HG03469 (cell line): ENCODE measurements around the gene HSDL2.
A peak's percentile ranks its signal among the peaks of the same experiment; 100 is the strongest.
"Not testable (repeated sequence)": the region's sequence is repeated elsewhere in the genome, so short reads cannot be mapped to it uniquely, and the experiment has no call there.

ENCODE experiments used
- ATAC-seq: cut with Tn5 transposase; IDR thresholded peaks from one replicate; pipeline ENCODE4 v1.9.1; 2021; ENCODE audit warnings: mild to moderate bottlenecking, moderate library complexity, moderate number of reproducible peaks; ENCODE audit not compliant: unreplicated experiment

HSDL2 gene

DNA sequence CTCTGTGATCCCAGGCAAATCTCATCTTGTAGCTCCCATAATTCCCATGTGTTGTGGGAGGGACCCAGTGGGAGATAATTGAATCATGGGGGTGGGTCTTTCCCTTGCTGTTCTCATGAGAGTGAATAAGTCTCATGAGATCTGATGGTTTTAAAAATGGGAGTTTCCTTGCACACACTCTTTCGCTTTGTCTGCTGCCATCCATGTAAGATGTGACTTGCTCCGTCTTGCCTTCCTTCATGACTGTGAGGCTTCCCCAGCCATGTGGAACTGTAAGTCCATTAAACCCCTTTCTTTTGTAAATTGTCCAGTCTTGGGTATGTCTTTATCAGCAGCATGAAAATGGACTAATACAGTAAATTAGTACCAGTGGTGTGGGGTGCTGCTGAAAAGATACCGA is 14.7 kb upstream of the HSDL2 start:
- not testable (repeated sequence) for ATAC-seq

DNA sequence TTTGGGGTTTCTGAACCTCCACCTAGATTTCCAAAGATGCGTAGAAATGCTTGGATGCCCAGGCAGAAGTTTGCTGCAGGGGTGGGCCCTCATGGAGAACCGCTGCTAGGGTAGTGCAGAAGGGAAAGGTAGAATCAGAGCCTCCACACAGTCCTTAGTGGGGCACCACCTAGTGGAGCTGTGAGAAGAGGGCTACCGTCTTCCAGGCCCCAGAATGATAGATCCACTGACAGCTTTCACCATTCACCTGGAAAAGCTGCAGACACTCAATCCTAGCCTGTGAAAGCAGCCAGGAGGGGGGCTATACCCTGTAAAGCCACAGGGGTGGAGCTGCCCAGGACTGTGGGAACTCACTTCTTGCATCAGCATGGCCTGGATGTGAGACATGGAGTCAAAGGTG is 13.3 kb upstream of the HSDL2 start:
- ATAC-seq: no peak

DNA sequence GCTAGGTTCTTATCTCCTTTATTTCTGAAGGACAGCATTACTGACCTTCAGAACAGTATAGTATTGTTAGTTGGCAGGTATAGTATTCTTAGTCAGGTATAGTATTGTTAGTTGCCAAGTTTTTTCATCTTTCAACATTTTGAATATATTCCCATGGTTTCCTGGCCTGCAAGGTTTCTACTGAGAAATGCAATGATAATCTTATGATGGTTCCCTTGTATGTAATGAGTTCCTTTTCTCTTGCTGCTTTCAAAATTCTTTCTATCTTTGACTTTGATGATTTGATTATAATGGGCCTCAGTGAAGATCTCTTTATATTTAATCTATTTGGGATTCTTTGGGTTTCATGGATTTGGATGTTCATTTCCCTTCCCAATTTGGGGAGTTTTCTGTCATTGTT is 12.4 kb upstream of the HSDL2 start:
- no peak for ATAC-seq

DNA sequence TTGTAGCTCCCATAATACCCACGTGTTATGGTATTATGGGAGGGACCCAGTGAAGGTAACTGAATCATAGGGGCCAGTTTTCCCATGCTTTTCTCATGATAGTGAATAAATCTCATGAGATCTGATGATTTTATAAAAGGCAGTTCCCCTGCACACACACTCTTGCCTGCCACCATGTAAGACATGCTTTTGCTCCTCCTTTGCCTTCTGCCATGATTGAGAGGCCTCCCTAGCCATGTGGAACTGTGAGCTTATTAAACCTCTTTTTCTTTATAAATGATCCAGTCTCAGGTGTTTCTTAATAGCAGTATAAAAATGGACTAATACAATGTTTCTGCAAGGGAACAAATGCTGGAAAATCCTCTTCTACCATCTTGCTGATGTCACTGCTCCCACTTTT is 10.1 kb upstream of the HSDL2 start:
- no peak for ATAC-seq

DNA sequence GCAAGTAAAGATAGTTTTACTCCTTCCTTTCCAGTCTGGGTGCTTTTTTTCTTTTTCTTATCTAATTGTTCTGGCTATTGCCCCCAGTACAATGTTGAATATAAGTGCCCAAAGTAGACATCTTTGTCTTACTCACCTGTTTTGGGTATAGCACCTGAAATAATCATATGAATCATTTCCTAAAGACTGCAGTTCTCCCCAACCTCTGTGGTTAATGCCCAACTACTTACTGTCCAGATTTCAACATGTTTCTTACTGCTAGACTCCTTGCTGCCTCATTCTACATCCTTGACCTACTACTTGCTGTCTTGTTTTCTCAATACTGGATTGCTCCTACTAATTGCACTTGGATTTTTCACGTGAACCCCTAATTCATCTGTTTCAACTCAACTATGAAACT is 8.8 kb upstream of the HSDL2 start:
- no peak for ATAC-seq

DNA sequence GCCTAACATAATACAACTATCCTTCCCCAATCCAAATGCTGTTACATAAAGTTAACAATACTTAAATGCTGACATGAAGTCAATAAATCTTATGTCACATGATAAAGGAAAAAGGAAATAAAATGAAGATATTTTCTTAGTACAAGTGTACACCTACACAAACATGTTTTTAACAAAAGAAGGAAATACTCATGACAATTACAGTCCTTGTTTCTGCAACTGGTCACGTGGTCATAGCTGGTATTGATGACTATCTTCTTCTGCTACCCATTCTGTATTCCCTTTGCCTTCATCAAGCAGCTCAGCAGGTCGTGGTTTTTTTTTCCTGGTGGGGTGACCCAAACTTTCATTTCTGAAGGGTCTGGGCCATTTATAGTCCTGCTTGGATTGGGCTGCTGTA is 6.2 kb upstream of the HSDL2 start:
- not testable (repeated sequence) for ATAC-seq

DNA sequence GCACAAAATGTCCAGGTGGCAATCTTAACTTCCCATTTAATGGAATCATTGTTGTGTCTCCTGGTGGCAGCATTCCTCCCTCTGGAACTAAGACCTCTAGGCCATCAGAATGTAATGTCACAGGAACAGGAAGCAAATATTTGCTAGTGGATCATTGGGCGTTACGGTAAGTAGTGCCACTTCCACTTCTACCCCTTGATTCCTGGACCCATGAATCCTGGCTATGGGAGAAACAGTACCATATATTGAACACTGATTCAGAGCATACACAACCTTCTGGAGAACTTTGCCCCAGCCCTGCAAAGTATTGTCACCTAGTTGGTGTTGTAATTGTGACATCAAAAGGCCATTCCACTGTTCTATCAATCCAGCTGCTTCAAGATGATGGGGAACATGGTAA is 5.7 kb upstream of the HSDL2 start:
- ATAC-seq: not testable (repeated sequence)

DNA sequence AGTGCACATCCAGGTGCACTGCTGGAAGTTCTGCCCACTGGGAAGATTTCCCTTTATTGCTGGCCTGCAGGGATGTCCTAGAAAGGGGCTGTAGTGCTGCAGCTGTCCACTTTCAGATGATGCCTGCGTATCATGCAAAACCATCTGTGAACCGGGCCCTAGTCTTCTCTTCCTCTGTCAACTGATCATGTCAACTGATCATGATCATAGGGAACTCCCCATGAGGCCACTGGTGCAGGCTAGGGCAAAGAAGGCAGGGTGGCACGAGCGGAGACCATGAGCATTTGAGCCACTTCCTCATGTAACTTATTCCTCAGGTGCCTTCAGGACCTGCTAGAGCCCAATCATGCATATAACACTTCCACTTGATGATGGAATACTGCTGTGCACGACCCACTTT is 4.5 kb upstream of the HSDL2 start:
- ATAC-seq: no peak

DNA sequence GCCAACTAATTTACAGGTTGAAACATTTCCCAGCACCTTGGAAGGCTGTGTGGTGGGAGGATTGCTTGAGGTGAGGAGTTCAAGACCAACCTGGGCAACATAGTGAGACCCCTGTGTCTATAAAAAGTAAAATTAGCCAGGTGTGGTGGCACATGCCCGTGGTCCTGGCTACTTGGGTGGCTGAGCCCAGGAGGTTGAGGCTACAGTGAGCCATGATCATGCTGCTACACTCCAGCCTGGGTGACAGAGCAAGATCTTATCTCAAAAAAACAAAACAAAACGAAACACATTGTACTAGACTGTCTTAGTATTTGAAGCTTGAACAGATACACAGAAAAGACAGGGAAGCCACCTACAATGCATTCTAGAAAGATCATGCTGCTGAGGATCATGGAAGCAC is 2.8 kb upstream of the HSDL2 start:
- ATAC-seq: no peak

DNA sequence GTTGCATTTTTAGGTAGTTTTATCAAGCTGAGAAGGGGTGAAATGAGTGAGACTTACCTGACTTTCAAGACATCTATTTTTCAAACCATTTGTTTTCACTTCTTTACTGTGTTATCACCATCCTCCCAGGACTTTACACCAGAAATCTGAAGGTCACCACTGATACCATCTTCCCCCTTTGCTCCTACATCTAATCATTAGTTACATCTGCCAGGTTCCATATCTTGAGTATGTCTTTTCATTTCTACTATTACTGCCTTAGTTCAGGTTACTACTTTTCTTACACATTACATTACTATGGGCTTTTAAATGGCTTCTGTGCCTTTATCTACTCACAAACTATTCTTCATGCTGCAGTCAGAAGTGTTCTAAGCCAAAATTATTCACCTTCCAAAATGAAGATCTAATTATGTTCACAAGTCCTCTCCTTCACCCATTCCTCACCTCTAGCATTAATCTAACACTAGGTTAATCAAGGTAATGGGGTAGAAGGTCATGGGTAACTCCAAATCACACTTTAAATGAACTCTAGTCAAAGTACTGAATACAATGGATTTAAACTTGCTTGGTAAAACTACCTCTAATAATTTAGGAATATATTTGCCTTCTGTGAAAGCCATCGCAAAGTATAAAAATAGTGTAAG is 2.1 kb upstream of the HSDL2 start:
- ATAC-seq: no peak

DNA sequence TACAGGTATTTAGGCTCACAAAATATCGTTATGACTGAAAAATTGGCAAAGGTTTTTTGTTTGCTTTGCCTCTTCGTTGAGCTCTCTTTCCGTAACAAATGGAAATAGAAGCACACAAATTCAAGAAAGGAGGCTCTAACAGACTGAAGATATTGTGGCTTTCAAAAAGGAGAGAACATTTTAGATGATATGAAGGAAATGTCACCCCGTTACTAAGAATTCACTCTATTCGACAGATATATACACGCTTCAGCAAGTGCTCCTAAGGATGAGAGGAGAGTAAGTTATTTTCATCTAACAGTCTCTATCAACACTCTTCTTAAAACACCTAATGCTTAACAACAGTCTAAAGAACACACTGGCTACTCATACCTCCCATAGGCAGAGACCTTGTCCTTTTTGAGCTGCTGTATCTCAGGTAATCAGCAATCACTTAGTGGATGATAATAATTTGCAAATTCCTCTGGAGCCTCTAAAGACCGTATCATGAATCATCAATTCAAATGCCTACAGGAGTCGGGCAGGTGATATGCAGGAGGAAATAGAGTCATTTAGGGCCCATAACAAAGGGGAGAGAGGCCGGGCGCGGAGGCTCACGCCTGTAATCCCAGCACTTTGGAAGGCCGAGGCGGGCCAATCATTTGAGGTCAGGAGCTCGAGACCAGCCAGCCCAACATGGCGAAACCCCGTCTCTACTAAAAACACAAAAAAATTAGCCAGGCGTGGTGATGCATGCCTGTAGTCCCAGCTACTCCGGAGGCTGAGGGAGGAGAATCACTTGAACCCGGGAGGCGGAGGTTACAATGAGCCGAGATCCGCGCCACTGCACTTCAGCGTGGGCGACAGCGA is 1.4 kb upstream of the HSDL2 start:
- peak; percentile 1 for ATAC-seq

DNA sequence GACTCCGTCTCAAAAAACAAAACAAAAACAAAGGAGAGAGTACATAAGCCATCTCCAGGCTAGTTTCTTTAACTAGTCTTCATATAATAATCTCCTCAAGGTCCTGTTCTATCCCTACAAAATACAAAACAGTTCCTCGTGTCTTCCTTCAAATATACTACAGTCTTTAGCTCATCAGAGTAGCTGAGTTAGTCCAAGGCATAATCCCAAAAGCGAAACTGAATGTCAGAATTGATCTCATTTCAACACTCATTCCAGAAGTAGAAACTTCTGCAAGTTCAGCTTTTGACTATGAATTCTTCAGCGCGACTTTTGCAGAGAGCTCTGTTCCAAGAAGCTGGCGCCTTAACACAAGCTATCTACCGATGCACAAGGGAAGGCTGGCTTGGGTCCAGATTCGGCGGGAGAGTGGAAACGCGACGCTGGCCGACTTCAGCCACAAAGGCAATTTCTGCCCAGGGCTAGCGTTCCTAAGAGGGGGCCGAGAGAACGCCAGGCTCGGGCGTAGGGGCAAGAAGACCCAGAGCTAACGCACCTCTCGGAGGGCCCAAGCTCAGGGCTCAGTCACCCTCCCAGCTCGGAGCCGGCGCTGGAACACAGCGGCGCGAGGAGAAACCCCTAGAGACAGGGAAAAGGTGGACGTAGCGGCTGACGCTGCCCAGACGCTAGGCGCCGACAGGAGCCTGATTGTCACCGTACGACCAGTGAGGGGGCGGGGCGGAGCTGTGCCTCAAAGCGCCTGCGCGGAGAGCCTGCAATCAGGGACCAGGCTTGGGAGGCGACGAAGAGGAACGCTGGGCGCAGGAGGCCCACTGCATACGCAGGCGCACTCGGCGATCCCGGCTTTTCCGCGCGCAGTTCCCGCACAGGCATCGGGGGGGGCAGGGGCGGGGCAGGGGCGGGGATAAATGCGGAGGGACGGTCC is 469 bp upstream of the HSDL2 start:
- peak; percentile 57 for ATAC-seq

DNA sequence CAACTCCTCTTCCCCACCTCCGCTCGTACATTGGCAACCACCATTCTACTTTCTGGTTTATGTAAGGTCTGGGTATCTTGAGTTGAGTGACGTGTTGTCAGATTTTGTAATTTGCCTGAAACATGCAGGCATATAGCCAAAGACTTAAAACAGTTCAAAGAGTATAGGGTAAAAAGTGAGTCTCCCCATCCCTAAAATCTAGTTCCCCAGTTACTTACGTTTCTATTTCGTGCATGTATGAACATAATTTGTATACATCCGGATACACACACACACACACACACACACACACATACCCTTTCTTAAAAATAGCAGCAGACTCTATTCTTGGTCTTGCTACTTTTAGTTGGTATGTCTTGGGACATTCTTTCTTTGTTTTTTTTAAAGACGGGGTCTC is 915 bp downstream of the HSDL2 start:
- ATAC-seq: no peak

DNA sequence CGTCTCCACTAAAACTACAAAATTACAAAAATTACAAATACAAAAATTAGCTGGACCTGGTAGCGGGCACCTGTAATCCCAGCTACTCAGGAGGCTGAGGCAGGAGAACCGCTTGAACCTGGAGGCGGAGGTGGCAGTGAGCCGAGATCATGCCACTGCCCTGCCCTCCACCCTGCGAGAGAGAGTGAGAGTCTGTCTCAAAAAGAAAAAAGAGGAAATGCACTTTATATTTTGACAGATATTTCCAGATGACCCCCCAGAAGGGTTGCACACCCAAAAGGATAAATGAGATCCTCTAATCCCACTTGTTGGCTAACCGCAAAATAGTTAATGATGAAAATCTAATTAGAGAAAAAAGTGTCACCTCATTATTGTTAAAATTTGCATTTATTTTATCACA is 2.2 kb downstream of the HSDL2 start:
- no peak for ATAC-seq

DNA sequence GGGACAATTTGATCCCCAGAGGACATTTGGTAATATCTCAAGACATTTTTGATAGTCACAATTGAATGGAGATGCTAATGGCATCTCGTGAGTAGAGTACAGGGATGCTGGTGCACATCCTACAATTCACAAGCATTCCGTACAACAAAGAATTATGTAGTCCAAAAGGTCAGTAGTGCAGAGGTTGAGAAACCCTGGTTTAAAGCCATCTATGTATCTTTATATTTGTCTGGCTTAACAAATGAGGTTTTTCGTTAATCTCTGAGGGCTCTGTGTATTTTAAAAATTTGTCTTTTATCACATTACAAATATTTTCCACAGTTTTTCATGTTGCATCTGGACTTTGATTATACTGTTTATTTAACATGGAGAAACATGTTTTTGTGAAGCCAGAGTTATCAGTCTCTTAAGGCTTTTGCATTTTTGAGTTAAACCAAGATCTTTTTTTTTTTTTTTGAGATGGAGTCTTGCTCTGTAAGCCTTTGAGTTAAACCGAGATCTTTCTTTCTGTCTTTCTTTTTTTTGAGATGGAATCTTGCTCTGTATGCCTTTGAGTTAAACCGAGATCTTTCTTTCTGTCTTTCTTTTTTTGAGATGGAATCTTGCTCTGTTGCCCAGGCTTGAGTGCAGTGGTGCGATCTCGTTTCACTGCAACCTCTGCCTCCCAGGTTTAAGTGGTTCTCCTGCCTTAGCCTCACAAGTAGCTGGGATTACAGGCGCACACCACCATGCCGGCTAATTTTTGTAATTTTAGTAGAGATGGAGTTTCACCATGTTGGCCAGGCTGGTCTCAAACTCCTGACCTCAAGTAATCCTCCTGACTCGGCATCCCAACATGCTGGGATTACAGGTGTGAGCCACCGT is 2.8 kb downstream of the HSDL2 start:
- ATAC-seq: no peak

DNA sequence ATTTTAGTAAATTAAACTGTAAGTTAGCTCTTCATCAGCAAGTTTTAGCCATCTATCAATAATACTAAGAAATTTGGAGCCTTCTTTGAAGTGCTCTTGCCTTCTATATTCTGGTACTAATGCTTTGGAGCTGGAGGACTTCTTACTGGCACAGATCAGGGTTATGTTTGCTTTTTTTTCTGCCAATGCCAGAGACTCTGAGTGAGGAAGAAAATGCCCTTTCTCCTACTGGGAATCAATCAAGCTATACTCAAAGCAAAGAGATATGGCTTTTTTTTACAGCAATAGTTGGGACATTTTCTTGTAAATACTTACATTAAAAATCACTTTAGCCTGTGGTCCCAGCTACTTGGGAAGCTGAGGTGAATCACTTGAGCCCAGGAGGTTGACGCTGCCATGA is 4.3 kb downstream of the HSDL2 start:
- no peak for ATAC-seq

DNA sequence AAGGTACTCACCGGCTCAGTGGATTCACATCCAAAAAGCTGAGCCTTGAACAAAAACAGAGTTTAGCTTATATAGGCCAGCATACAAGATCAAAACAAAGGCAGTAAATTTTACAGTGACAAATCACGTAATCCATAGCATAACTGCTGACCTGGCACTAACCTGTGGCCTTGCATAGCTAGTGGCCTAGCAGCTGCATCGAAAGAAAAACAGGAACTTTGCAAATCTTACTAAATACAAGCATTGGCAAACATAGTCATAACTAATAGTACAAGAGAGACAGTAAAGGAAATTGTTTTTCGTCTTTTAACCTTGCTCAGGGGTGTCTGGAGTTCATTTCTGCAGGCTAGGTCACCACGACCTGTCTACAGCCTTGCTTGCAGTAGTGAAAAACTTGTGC is 4.8 kb downstream of the HSDL2 start:
- ATAC-seq: no peak

DNA sequence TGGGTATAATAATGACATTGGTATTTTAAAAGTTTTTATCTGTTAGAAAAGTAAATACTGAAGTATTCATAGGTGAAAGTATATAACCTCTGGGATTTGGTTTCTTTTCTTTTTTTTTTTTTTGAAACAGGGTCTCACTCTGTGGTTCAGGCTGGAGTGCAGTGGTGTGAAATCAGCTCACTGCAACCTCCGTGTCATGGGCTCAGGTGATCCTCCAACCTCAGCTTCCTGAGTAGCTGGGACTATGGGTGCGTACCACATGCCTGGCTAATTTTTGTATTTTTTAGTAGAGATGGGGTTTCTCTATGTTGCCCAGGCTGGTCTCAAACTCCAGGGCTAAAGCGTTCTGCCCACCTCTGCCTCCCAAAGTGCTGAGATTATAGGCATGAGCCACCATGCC is 7.2 kb downstream of the HSDL2 start:
- ATAC-seq: no peak

DNA sequence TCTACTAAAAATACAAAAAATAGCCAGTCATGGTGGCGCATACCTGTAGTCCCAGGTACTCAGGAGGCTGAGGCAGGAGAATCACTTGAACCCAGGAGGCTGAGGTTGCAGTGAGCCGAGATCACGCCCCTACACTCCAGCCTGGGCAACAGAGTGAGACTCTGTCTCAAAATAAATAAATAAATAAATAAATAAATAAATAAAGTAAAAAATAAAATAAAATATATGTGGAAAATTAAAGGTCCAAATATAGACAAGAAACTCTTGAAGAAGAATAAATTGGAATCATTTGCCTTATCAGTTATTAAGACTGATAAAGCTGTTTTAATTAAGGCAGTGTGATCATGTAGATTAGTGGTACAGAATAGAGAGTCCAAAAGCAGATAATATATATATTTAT is 10.0 kb downstream of the HSDL2 start:
- ATAC-seq: not testable (repeated sequence)

DNA sequence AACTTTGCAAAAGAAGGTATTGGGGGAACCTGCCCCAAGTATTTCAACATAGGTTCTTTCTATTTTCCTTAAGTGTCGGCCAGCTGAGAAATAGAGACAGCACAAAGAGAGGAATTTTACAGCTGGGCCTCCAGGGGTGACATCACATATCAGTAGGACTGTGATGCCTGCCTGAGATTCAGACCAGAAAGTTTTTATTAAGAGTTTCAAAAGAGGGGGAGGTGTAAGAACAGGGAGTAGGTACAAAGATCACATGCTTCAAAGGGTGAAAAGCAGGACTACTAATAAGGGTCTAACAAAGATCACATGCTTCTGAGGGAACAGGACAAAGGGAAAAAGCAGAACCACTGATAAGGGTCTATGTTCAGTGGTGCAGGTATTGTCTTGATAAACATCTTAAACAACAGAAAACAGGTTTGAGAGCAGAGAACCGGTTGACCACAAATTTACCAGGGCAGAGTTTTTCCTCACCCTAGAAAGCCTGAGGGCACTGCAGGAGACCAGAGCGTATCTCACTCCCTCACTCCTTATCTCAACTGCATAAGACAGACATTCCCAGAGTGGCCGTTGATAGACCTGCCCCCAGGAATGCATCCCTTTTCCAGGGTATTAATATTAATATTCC is 12.1 kb downstream of the HSDL2 start:
- ATAC-seq: not testable (repeated sequence)
